Retina (tissue), 1 donor: ENCODE measurements around the gene SPECC1L.
"Not testable (repeated sequence)": the region's sequence is repeated elsewhere in the genome, so short reads cannot be mapped to it uniquely, and the experiment has no call there.

ENCODE experiments used
- DNase-seq: peaks from one replicate; pipeline ENCODE4 v3.0.0-alpha.2; 2016

SPECC1L gene

GRCh38 chr22:24245584-24246561 is 24.8 kb upstream of the SPECC1L start:
- DNase-seq: not testable (repeated sequence)

GRCh38 chr22:24247011-24247507 is 23.6 kb upstream of the SPECC1L start:
- no peak for DNase-seq

- peak; percentile 88 for DNase-seq
These were observed 22.9 kb upstream of the SPECC1L start for GRCh38 chr22:24247564-24248344.

- DNase-seq: not testable (repeated sequence)
These were observed 22.0 kb upstream of the SPECC1L start for GRCh38 chr22:24248611-24249010.

- not testable (repeated sequence) for DNase-seq
These were observed 21.2 kb upstream of the SPECC1L start for GRCh38 chr22:24249413-24249812.

GRCh38 chr22:24251286-24251685 is 19.3 kb upstream of the SPECC1L start:
- DNase-seq: not testable (repeated sequence)

- DNase-seq: not testable (repeated sequence)
These were observed 17.5 kb upstream of the SPECC1L start for GRCh38 chr22:24253126-24253525.

- not testable (repeated sequence) for DNase-seq
These were observed 14.5 kb upstream of the SPECC1L start for GRCh38 chr22:24256136-24256535.

- DNase-seq: not testable (repeated sequence)
These were observed 13.9 kb upstream of the SPECC1L start for GRCh38 chr22:24256736-24257135.

GRCh38 chr22:24259459-24259858 is 11.2 kb upstream of the SPECC1L start:
- DNase-seq: peak; percentile 59

- not testable (repeated sequence) for DNase-seq
These were observed 8.4 kb upstream of the SPECC1L start for GRCh38 chr22:24262185-24262749.

- DNase-seq: not testable (repeated sequence)
These were observed 7.2 kb upstream of the SPECC1L start for GRCh38 chr22:24263479-24263878.

- DNase-seq: not testable (repeated sequence)
These were observed 6.2 kb upstream of the SPECC1L start for GRCh38 chr22:24264329-24264896.

GRCh38 chr22:24265734-24266133 is 4.9 kb upstream of the SPECC1L start:
- no peak for DNase-seq

- DNase-seq: not testable (repeated sequence)
These were observed 4.1 kb upstream of the SPECC1L start for GRCh38 chr22:24266495-24266894.

- DNase-seq: no peak
These were observed 789 bp downstream of the SPECC1L start for GRCh38 chr22:24271386-24271854.

GRCh38 chr22:24273031-24273430 is 2.4 kb downstream of the SPECC1L start:
- DNase-seq: not testable (repeated sequence)

GRCh38 chr22:24273906-24274305 is 3.3 kb downstream of the SPECC1L start:
- DNase-seq: not testable (repeated sequence)

- not testable (repeated sequence) for DNase-seq
These were observed 4.2 kb downstream of the SPECC1L start for GRCh38 chr22:24274696-24275405.

- not testable (repeated sequence) for DNase-seq
These were observed 9.7 kb downstream of the SPECC1L start for GRCh38 chr22:24280363-24280762.

- DNase-seq: no peak
These were observed 11.8 kb downstream of the SPECC1L start for GRCh38 chr22:24282401-24282800.

GRCh38 chr22:24284747-24285203 is 14.1 kb downstream of the SPECC1L start:
- no peak for DNase-seq
